H1 (cell line): ENCODE measurements around the gene IER5. TPM values are rescaled to one million over a fixed set of nuclear protein-coding genes. Genes with fewer than 3 reads are reported as not detected.
A peak's percentile ranks its signal among the peaks of the same experiment; 100 is the strongest.

Experiments
- CTCF ChIA-PET: fragments of 300-600 bp; sonication (Branson Sonifier 250); formaldehyde crosslinking; loops from one replicate; lab custom pipeline; 2021; ENCODE audit not compliant: partially characterized antibody; lab: Charles Lee
- POLR2A ChIA-PET: fragments of 300-600 bp; sonication (Branson Sonifier 250); formaldehyde crosslinking; loops from one replicate; lab custom pipeline; 2021; ENCODE audit warnings: inconsistent platforms; ENCODE audit not compliant: partially characterized antibody; lab: Charles Lee
- DNase-seq, 2 experiments: peaks; one replicate each; pipeline versions ENCODE4 v3.0.0 to v3.0.0-alpha.2; 2010 to 2022; ENCODE audit warnings: low spot score in 2 of 2, low read depth in 1 of 2, mixed read lengths in 1 of 2
- FAIRE-seq: peaks from 2 replicates; lab custom pipeline; 2011; peaks lifted over from hg19 to GRCh38; lab: Jason Lieb, UNC
- H2AFZ ChIP-seq: 2 replicates; pipeline ENCODE4 v1.8.1; 2012; ENCODE audit warnings: low read length, inconsistent platforms
- H2AK5ac ChIP-seq: 2 replicates; pipeline ENCODE4 v1.6.1; 2013; ENCODE audit warnings: low read depth, low read length
- H2BK120ac ChIP-seq: replicated peaks from 2 replicates; pipeline ENCODE3; 2013; ENCODE audit warnings: low read depth, low read length, inconsistent platforms
- H2BK12ac ChIP-seq: 2 replicates; pipeline ENCODE4 v1.6.1; 2013; ENCODE audit warnings: low read depth, low read length
- H2BK15ac ChIP-seq: 2 replicates; pipeline ENCODE4 v1.6.1; 2013; ENCODE audit warnings: low read length
- H2BK20ac ChIP-seq: 2 replicates; pipeline ENCODE4 v1.6.1; 2013; ENCODE audit warnings: low read length
- H2BK5ac ChIP-seq: 2 replicates; pipeline ENCODE4 v1.6.1; 2013; ENCODE audit warnings: low read depth, low read length
- H3K14ac ChIP-seq: 2 replicates; pipeline ENCODE4 v1.6.1; 2013; ENCODE audit warnings: inconsistent platforms; ENCODE audit not compliant: insufficient read length
- H3K18ac ChIP-seq: 2 replicates; pipeline ENCODE4 v1.6.1; 2013; ENCODE audit warnings: low read length; ENCODE audit errors: extremely low read depth
- H3K23ac ChIP-seq: 2 replicates; pipeline ENCODE4 v1.6.1; 2013; ENCODE audit warnings: inconsistent platforms; ENCODE audit not compliant: insufficient read length
- H3K23me2 ChIP-seq: 2 replicates; pipeline ENCODE4 v1.6.1; 2013; ENCODE audit warnings: low read depth, low read length
- H3K27ac ChIP-seq: 2 replicates; pipeline ENCODE4 v1.6.1; 2011; ENCODE audit warnings: low read depth, low read length, inconsistent platforms
- H3K27me3 ChIP-seq, 4 experiments: replicated peaks in 1 of 4; 1 replicate in 1 of 4; 2 replicates in 3 of 4; pipeline versions ENCODE4 v1.6.1 to v1.8.1; 2011 to 2013; ENCODE audit warnings: low read length in 3 of 4, mild to moderate bottlenecking in 3 of 4, inconsistent platforms in 2 of 4, mixed read lengths in 2 of 4, moderate library complexity in 1 of 4; ENCODE audit not compliant: control insufficient read depth in 3 of 4, insufficient read depth in 3 of 4; ENCODE audit errors: extremely low read depth in 1 of 4
- H3K36me3 ChIP-seq, 4 experiments: 2 replicates each; pipeline versions ENCODE4 v1.6.1 to v1.8.1; 2011 to 2013; ENCODE audit warnings: mild to moderate bottlenecking in 4 of 4, low read length in 3 of 4, moderate library complexity in 2 of 4, control low read depth in 1 of 4, inconsistent platforms in 1 of 4; ENCODE audit not compliant: insufficient read depth in 4 of 4, control insufficient read depth in 2 of 4
- H3K4ac ChIP-seq: replicated peaks from 2 replicates; pipeline ENCODE3; 2013; ENCODE audit warnings: low read length, low read depth, mixed read lengths, inconsistent platforms; ENCODE audit not compliant: insufficient read length
- H3K4me1 ChIP-seq, 4 experiments: replicated peaks in 1 of 4; 1 replicate in 1 of 4; 2 replicates in 3 of 4; pipeline versions ENCODE4 v1.6.1 to v1.8.1; 2011 to 2013; ENCODE audit warnings: low read length in 3 of 4, inconsistent platforms in 2 of 4, mixed read lengths in 1 of 4; ENCODE audit not compliant: insufficient read depth in 4 of 4, control insufficient read depth in 3 of 4
- H3K4me2 ChIP-seq, 2 experiments: 2 replicates each; pipeline versions ENCODE4 v1.6.1 to v1.8.1; 2011 to 2013; ENCODE audit warnings: low read depth in 2 of 2, low read length in 2 of 2, control low read depth in 1 of 2, inconsistent platforms in 1 of 2, mild to moderate bottlenecking in 1 of 2; ENCODE audit not compliant: insufficient read depth in 1 of 2
- H3K4me3 ChIP-seq, 4 experiments: fragments of 200-600, 300-600 bp in 1 of 4; sonication (generic), shearing (Covaris generic), sonication (Bioruptor Twin) in 1 of 4; 2 replicates each; pipeline versions ENCODE4 v1.5.1 to v1.8.1; 2011 to 2016; ENCODE audit warnings: low read length in 4 of 4, low read depth in 3 of 4, control low read depth in 2 of 4, inconsistent platforms in 2 of 4, mild to moderate bottlenecking in 2 of 4, mixed read lengths in 1 of 4, moderate library complexity in 1 of 4; ENCODE audit not compliant: insufficient read depth in 2 of 4; ENCODE audit errors: extremely low read depth in 1 of 4
- H3K56ac ChIP-seq: replicated peaks from 2 replicates; pipeline ENCODE3; 2013; ENCODE audit warnings: low read depth, mild to moderate bottlenecking, mixed read lengths, low read length, inconsistent platforms; ENCODE audit not compliant: insufficient read length
- H3K79me1 ChIP-seq: 2 replicates; pipeline ENCODE4 v1.6.1; 2013; ENCODE audit warnings: low read depth, low read length, control low read depth
- H3K79me2 ChIP-seq, 2 experiments: 2 replicates each; pipeline versions ENCODE4 v1.6.1 to v1.8.1; 2012 to 2013; ENCODE audit warnings: low read length in 2 of 2, mild to moderate bottlenecking in 2 of 2, inconsistent platforms in 1 of 2; ENCODE audit not compliant: insufficient read depth in 2 of 2, control insufficient read depth in 1 of 2
- H3K9ac ChIP-seq, 4 experiments: replicated peaks in 1 of 4; 1 replicate in 1 of 4; 2 replicates in 3 of 4; pipeline versions ENCODE4 v1.6.1 to v1.8.1; 2011 to 2013; ENCODE audit warnings: low read depth in 3 of 4, low read length in 3 of 4, control low read depth in 2 of 4, mild to moderate bottlenecking in 2 of 4, moderate library complexity in 2 of 4, inconsistent platforms in 1 of 4; ENCODE audit errors: extremely low read depth in 1 of 4
- H3K9me3 ChIP-seq, 2 experiments: 2 replicates each; pipeline versions ENCODE4 v1.6.1 to v1.8.1; 2012 to 2013; ENCODE audit warnings: mild to moderate bottlenecking in 2 of 2, moderate library complexity in 2 of 2, control low read depth in 1 of 2, inconsistent platforms in 1 of 2, low read depth in 1 of 2, low read length in 1 of 2, mixed read lengths in 1 of 2; ENCODE audit not compliant: insufficient read depth in 2 of 2
- H4K20me1 ChIP-seq, 2 experiments: replicated peaks in 1 of 2; 2 replicates each; pipeline versions ENCODE3 to v1.8.1; 2011 to 2013; ENCODE audit warnings: inconsistent platforms in 2 of 2, low read length in 2 of 2, mild to moderate bottlenecking in 1 of 2; ENCODE audit not compliant: insufficient read depth in 2 of 2, control insufficient read depth in 1 of 2
- H4K5ac ChIP-seq: 2 replicates; pipeline ENCODE4 v1.6.1; 2013; ENCODE audit warnings: low read length, low read depth, mixed read lengths, inconsistent platforms; ENCODE audit not compliant: insufficient read length
- H4K8ac ChIP-seq: 2 replicates; pipeline ENCODE4 v1.8.0; 2013; ENCODE audit warnings: mild to moderate bottlenecking, moderate library complexity, low read length, inconsistent platforms; ENCODE audit not compliant: insufficient read depth; ENCODE audit errors: extremely low read depth
- H4K91ac ChIP-seq: replicated peaks from 2 replicates; pipeline ENCODE3; 2013; ENCODE audit warnings: low read length, mixed read lengths, inconsistent platforms; ENCODE audit not compliant: insufficient read length
- E2F6 ChIP-seq: IDR thresholded peaks from 2 replicates; pipeline ENCODE4 v1.6.1; 2012; ENCODE audit warnings: inconsistent platforms
- EZH2 ChIP-seq: fragments of 200-600 bp; sonication (generic); IDR thresholded peaks from 2 replicates; pipeline ENCODE4 v1.7.1; 2012; ENCODE audit warnings: low read depth, mild to moderate bottlenecking, moderate library complexity, low read length, inconsistent platforms; ENCODE audit not compliant: severe bottlenecking
- HDAC2 ChIP-seq, 2 experiments: fragments of 300-600 bp in 1 of 2; sonication (generic) in 1 of 2; IDR thresholded peaks; 2 replicates each; pipeline ENCODE4 v1.6.1; 2011 to 2012; ENCODE audit warnings: low read depth in 2 of 2, low read length in 2 of 2, mild to moderate bottlenecking in 2 of 2, moderate library complexity in 2 of 2, borderline replicate concordance in 1 of 2, inconsistent platforms in 1 of 2
- JUND ChIP-seq: IDR thresholded peaks from 2 replicates; pipeline ENCODE4 v1.6.1; 2011; ENCODE audit warnings: mild to moderate bottlenecking, improper control_type of control experiment, low read length
- SAP30 ChIP-seq: fragments of 300-600 bp; sonication (generic); IDR thresholded peaks from 2 replicates; pipeline ENCODE4 v1.7.1; 2012; ENCODE audit warnings: low read length, moderate library complexity, mild to moderate bottlenecking, inconsistent platforms; ENCODE audit not compliant: insufficient read depth, insufficient replicate concordance
- TCF12 ChIP-seq: IDR thresholded peaks from 2 replicates; pipeline ENCODE4 v1.6.1; 2011; ENCODE audit warnings: low read depth, mild to moderate bottlenecking, low read length
- WGBS, 2 experiments: shearing (Covaris generic) in 1 of 2; methylation state at CpG; one replicate each; pipeline versions ENCODE4 v1.1.6 to v1.1.7; 2013 to 2015; ENCODE audit warnings: low lambda C conversion rate in 2 of 2, mixed read lengths in 2 of 2, inconsistent platforms in 1 of 2, low coverage in 1 of 2, missing lambda C conversion rate in 1 of 2; ENCODE audit not compliant: insufficient replicate concordance in 2 of 2, insufficient coverage in 1 of 2, insufficient read length in 1 of 2; ENCODE audit errors: extremely low coverage in 1 of 2, missing lambda C conversion rate in 1 of 2; 5-methylcytosine and 5-hydroxymethylcytosine counted together
- polyA plus RNA-seq, 7 experiments: library from polyadenylated mRNA; depleted of rRNA in 3 of 7; stranded (reverse) in 5 of 7; unstranded in 2 of 7; fragments of >200 nt in 5 of 7; fragments of 200-250 nt in 2 of 7; gene quantifications; 1 replicate in 5 of 7; 2 replicates in 1 of 7; 4 replicates in 1 of 7; pipeline versions ENCODE4 v1.2.1 to v1.2.3, GENCODE V29; 2011 to 2013; ENCODE audit warnings: missing spikeins in 2 of 7, mixed read lengths in 2 of 7
- total RNA-seq: library from RNA; stranded (reverse); fragmentation: NEBNext Ultra II Directional; extraction: Animal tissue kit (Norgen Biotek cat#: 25700); gene quantifications from 2 replicates; pipeline ENCODE4 v1.2.1, GENCODE V29; 2021

IER5 gene
- total and polyA plus RNA-seq, 2 of the 8 experiments (the other 6 are each of a cell fraction or from before 2014, with no cell fraction given), result 3.5 to 7.7 TPM

- H2BK20ac ChIP-seq, result no peak overlapping the region; the same call in 1 of the 2 replicates
- 75% methylated on average over 4 of the region's 6 CpGs; no CpG with 5 or more reads in 1 of the 2 experiments for WGBS, 2 experiments
- H3K4me2 ChIP-seq, result peak overlapping the region in 1 of 2 experiments; percentile 82; a peak in 1 of 4 replicates
- no peaks in the 10 kb centered on the region for H3K79me1 ChIP-seq
- H3K56ac ChIP-seq, result no peak overlapping the region
- no peak overlapping the region; the same call in 1 of the 2 replicates for H2AK5ac ChIP-seq
- H3K23me2 ChIP-seq, result peaks cover 13% of the 10 kb centered on the region
- no peaks in the 10 kb centered on the region for H3K36me3 ChIP-seq
- H2BK5ac ChIP-seq, result no peak overlapping the region
- H4K20me1 ChIP-seq, result no peaks in the 10 kb centered on the region
- H2BK12ac ChIP-seq, result no peak overlapping the region
- no peak overlapping the region for H3K27ac ChIP-seq
- H3K9ac ChIP-seq, result no peak overlapping the region
- no peak overlapping the region for H3K4me3 ChIP-seq
- DNase-seq (no peak), FAIRE-seq (no peak)
- no peak overlapping the region for H3K4ac ChIP-seq
- TF ChIP-seq SAP30, result no peak
- TF ChIP-seq JUND, result no peak
- TF ChIP-seq HDAC2 (IDR thresholded peaks at IDR 0.05; ENCODE audit: borderline replicate concordance in 1 of 2, low read depth in 2 of 2, low read length in 2 of 2), result no peak
- 0 out of 2 replicates have a peak, but pooled peaks have one; percentile 17 for TF ChIP-seq E2F6
- no peak for TF ChIP-seq TCF12
- TF ChIP-seq EZH2, result peak; percentile 27
- no peak overlapping the region for H4K8ac ChIP-seq
- no peak overlapping the region for H3K18ac ChIP-seq
- no peak overlapping the region for H2AFZ ChIP-seq
- peaks cover 6 to 30% (median 14%) of the 10 kb centered on the region in 4 experiments for H3K4me1 ChIP-seq
- H3K27me3 ChIP-seq, result peaks cover 9 to 43% (median 42%) of the 10 kb centered on the region in 4 experiments
- no peak overlapping the region for H2BK120ac ChIP-seq
- H3K9me3 ChIP-seq, result no peaks in the 10 kb centered on the region
- 0 out of 2 replicates have a peak overlapping the region, but pooled peaks have one; percentile 77 for H2BK15ac ChIP-seq
- no peaks in the 10 kb centered on the region for H3K79me2 ChIP-seq
- CTCF ChIA-PET, result interaction anchor here (0.9 to 10.3 kb wide), 12 partner anchors 8 to 70 kb away, joined by 3 to 79 read pairs (median 4); no protein-coding TSS in a partner anchor
- H3K23ac ChIP-seq, result no peak overlapping the region
- H3K14ac ChIP-seq, result no peak overlapping the region
- no peak overlapping the region for H4K5ac ChIP-seq
- H4K91ac ChIP-seq, result no peak overlapping the region
- POLR2A ChIA-PET, result interaction anchor here (2.4 to 14.2 kb wide), 7 partner anchors 9 to 84 kb away, joined by 9 to 253 read pairs (median 15); partner anchors contain the start of genes IER5 and STX6
Observed at GRCh38 chr1:181106479-181106878, 18.0 kb downstream of the IER5 start.
